ENCODE data around the gene APOBEC4.

Gene APOBEC4

DNA sequence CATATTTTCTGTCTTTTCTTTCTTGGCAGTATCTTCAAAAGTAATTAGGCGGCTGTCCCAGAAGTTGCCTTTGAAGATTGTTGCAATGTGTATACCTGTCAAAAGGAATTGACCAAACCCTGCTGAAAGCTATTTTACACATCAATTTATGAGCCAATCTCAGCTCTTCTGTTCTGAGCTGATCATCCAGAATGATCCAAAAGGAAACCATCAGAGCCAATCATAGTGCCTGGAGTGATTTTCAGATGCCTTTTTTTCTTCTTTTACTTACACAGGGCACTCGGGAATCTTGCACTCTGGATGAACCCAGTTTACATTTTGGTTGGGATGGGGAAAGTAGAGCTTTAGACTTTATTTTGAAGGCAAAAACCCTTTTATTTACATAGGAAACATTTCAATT, 21.8 kb upstream of the APOBEC4 start:
- DNase-seq: no peak

DNA sequence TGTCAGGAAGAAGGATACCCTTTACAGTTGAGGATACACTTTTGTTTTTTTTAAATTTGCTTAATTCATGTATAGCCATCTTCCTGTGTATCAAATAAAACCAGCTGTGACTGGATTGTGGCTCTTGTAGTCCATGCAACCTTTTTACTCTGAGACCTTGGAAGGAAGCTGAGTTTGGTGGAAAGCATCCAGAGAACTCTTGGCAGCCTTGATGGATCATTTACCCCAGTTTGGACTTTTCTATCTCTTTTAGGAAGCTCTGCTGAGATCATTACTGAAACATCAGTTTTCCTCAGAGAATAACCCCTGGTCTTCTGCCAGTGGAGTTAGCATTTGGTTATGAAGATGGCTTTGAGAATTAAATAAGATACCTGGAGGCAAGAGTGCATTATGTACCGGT, 21.2 kb upstream of the APOBEC4 start:
- no peak for DNase-seq

DNA sequence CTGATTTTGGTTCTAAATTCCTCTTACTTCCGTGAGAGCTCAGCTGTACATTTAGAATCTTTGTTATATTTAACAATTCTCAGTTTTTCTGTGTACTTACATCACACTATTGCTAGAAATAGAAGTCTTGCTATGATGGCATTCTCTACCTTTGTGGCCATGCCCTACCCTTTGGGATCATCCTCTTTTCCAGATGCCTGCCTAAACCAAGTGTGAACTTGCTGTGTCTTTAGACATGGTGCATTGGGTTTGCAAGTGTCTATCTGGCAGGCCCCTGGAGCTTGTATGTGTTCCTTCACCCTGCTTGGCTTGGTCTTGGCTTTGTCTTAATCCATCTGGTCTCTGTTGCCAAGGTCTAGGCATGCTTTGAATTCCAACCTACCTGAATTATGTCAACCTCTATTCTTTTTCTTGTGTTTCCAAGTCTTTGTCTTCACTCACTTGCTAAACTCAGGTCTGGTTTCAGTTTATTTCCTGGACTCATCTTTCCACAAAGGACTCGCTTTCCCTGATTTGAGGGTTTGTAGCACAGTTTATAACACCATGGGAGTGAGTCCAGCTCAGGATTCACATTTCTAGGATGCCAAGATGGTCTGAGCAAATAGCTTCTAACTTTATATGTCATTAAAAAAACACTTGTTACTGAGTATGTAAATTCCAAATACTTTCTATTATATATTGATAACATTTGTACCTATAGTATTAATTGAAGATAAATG, 20.6 kb upstream of the APOBEC4 start:
- no peak for DNase-seq

DNA sequence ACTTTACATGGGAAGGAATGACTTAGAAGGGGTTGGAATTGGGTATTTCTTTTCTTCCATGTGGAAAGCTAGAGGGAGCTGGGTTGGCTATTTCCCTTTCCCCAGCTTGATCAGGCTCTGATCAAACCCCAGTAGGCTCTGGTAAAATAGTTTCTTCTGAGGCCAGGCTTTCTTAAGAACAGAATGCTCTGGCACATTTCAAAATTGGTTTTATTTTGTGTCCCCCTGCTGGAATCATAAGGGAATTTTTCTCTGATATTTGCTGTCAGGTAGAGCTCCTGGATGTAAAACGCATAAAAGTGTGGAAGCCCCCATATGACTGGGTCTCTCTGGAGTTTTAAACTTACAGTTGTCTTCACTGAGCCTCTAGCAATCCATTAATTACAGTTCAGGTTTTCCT, 17.1 kb upstream of the APOBEC4 start:
- DNase-seq: no peak

DNA sequence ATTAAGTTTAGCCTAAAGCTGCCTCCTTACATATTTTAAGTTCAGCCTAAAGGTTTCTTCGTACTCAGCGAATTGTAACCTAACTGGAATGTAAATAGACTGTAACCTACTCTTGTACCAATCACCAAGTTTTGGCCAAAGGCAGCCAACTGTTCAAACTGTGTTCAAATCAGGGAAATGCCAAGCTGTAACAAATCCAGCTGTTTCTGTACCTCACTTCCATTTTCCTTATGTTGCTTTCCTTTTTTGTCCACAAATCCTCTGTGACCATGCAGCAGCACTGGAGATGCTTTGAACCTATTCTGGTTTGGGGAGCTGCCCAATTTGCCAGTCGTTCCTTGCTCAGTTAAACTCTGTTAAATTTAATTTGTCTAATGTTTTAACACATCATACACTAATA, 3.2 kb upstream of the APOBEC4 start:
- no peak for DNase-seq

DNA sequence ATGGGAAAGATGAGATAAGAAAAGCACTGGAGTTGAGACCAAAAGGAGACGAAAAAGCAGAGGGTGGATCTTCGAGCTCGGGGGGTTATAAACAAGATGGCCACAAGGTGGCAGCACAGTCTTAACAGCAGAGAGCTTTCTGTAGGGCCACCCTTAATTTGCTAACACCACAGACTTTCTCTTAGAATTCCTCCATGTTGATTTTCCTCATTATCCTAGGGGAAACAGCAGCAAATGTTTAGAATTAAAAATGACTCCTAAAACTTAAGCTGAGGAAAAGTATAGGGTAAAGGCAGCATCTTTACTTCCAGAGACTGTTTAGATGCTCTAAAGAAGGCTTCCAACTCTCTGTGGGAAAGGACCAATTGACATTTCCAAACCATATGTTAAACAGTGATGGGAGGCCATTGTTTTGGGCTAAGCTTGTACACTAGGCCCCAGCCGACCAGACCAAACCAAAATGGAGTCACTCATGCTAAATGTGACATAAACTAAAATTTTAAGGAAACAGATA, 2.5 kb upstream of the APOBEC4 start:
- peak; percentile 81 to 84 for DNase-seq

DNA sequence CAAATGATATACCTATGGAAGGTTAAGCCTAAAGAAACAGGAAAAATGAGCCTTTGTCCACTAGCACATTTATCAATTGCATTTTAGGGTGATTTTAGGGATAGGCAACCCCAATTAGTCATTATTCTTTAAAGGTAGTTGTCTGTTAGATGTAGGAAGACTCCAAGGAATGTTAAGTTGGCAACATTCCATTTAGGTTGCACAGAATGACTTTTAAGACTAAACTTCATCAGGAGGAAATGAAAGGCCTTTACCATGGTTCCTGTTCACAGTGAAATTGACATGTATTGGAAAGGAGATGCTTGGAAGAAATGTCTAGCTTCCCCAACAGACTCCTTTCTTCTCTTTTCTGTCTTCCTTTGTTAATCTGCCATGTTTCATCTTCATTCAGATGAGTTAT, 1.6 kb upstream of the APOBEC4 start:
- no peak for DNase-seq

DNA sequence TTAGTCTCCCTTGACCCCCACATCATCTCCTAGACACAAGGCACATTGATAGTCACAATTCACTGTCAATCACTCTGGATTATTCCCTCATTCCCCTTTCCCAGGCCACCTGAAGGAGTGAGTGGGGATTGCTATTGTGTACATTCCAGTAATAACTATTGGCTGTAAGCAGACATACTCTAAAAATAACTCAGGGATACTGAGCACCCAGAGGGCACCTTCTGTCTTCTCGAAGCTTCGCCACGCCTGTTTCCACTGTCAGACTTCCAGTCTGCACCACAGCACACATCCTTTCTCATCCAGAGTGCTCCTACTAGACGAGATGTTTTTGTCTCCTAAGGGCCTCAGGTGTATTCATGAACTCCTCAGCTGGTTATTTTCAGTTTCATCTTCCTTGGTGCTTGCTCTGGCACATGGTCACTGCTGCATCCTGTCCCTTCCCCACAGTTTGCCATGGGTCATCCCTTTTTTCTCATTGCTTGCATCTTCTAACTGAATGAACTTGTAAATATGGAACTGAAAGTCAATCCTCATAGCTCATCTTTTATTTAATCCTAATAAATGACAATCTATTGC, 848 bp upstream of the APOBEC4 start:
- DNase-seq: no peak

DNA sequence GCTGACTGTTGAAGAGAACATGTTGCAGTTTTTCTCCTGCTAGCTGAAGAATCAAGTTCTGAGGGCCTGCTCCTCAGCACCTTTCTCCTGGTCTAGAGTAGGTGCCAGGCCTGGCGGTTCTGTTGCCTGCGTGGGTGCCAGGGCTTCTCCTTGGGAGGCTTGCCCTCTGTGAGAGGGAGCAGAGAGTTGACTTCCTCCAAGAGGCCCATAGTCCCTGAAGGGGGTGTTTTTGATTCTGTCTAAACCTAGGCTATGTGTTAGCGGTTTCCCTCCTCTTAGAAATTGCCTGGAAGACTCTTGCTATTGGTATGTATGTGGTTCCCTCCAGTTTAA, 312 bp upstream of the APOBEC4 start:
- no peak for DNase-seq

DNA sequence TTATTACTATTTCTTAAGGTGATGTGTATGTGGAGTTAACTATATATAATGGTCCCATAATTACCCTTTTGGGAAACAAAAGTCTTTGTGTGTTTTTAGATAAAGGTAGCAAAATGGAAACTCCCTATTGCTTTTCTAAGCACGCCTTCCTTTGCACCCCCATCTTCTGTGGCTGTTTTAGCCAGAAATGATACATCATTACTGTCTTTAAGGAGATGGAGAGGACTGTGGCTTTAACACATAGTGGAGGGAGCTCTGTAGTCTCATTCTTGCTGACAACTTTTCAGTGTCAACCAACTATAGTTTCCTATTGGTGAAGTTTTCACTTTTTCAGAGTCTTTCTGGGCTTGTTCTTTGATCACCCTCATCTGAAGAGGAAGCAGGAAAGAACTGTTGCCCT, 1.0 kb downstream of the APOBEC4 start:
- no peak for DNase-seq

DNA sequence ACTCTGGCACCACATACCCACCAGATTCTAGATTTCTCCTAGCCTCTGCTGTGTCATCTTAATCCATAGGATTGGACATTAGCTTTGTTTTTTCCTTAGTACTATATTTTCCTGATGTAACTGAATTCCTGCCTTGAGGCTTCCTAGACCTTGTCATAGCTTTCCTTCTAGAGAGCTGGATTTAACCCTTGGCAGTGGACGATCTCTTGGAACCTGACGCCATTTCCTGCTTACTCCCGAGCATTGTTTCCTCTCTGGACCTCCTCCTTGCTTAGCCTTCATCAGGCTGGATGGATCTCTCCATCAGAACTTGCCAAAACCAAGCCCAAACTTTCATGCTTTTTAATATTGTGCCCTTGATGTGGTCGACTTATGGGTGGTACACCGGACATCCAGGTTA, 1.5 kb downstream of the APOBEC4 start:
- DNase-seq: no peak

DNA sequence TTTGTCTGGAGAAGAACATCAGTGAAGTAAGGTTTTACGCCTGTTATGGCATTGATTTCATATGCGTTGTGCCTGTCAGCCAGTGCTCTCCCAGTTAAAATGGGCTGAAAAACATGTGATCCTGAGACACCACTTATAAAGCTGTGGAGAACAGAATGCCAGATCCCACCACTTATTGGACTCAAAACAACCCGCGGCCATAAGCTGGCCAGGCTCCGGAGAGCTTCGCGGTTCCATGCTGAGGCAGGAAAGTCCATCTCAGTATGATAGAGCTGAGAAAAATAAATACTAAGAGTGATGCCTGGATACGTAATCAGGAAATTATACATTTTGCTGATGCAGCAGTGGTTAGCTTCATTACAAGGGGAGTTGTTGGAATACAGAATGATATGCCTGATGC, 5.1 kb downstream of the APOBEC4 start:
- DNase-seq: no peak

DNA sequence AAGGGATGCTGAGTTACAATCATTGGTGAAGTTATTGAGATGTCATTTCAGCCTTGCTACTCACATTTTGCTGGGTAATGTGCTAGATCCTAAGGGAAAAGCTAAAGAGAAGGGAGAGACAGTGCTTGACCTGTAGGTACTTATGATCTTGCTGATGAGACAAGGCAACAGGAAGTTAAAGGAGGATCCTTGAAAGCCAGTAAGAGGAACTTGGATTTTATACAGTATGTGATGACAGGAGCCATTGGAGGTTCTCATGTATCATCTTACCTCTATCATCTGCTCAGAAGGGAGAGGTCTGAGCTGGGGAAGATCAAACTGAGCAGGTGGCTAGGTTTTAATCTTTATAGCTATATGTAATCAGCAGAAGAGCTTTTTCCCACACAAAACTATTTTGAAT, 6.3 kb downstream of the APOBEC4 start:
- no peak for DNase-seq

DNA sequence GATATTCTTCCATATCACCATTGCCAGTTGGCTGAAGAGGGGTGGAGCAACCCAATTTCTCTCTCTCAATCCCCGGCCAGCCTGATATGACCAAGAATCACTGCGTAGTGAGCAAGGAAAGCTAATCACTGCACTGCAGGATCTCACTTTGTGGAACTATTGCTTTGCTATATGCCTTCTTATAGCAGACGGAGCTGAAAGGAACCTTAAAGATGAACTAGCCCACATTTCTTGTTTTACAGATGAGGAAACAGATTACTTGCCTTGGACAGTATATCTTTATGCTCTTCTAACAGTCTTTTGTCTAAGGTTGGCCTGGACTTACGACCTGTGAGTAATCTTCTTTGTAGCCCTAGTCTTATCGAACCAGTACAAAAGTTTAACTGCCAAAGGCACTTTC, 7.6 kb downstream of the APOBEC4 start:
- no peak for DNase-seq

DNA sequence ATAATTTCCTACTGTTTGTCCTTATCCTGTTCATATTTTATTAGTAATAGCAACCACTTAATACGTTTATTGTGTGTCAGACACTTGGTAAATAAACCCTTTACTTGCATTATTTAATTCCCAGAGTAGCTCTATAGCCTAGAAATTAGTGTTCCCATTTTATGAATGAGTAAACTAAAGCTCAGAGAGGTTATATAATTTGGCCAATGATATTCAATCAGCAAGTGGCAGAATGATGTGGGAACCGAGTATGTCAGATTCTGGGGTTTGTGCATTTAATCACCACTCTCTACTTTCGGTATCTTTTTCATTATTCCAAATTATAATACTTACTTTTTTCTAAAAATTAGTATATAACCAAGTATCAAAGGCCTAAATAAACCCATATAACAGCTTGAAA, 10.9 kb downstream of the APOBEC4 start:
- DNase-seq: no peak

DNA sequence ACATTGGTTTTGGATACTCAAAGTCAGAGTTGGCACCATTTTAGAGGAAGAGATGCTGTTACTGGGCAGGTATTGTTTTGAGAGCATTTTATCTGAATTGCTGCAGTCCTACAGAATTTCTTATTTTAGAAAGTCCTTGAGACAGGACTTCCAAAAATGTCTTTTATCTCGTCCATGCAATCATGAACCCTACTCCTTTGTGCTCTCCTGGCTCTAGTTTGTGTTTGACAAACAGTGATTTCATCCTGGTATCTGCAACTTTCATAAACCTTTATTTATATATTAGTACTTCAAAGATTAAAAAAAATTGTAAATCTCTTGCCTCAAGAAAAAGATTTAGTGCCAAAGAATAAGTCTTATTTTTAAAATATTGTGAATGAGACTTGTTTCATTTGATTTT, 12.9 kb downstream of the APOBEC4 start:
- DNase-seq: no peak

DNA sequence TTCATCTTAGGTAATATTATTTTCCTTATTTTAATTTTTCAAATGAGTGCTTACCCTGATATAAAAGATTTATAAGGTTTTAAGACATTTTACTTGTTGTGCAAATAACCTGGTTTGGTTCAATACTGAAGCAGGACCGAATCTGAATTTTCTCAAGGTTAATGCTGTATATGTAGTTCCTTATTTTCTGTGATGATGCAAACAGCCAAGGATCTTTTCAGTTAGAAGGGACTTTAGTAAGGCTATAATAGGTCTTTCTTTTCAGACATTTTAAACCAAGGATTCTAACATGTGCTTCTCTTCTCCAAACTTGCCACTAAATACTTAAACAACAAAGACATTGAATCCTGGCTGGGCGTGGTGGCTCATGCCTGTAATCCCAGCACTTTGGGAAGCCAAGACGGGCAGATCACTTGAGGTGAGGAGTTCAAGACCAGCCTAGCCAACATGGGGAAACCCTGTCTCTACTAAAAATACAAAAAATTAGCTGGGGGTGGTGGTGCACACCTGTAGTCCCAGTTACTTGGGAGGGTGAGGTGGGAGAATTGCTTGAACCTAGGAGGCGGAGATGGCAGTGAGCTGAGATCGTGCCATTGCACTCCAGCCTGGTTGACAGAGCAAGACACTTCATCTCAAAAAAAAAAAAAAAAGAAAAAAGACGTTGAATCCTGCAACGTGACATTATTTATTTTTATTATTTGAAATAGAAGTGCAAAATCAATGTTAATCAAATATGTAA, 14.3 kb downstream of the APOBEC4 start:
- no peak for DNase-seq

DNA sequence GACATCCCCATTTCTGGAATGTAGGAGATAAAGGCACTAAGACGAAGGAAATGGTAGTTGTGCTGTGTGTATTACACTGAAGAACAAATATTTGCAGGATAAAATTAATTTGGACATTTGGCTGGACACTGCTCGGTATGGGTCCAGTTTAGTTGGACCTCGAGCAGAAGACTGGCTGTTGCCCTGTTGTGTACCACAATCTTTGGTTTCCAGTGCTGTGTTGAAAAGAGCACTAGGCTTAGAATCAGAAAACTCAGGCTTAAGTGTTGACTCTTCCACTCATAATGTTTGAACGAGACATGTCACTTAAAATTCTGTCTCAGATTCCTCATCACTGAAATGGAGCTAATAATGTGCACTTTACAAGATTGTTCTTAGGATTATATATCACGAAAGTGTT, 16.3 kb downstream of the APOBEC4 start:
- DNase-seq: no peak

DNA sequence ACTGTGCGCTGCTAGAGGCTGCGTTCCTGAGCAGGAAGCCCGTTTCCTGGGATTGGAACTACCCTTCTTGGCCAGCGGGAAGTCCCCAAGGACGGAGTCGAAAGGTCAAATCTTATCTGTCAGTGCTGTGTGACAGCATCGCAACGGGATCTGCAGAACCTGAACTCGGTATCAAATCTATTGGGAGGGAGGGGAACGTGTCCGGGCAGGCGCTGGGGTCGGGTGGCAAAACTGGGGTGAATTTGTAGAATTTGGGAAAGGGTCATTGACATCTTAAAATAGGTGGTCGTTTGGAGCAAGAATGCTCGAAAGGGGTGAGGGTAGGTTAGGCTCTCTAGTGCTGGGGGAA, 16.8 kb downstream of the APOBEC4 start:
- no peak for DNase-seq

DNA sequence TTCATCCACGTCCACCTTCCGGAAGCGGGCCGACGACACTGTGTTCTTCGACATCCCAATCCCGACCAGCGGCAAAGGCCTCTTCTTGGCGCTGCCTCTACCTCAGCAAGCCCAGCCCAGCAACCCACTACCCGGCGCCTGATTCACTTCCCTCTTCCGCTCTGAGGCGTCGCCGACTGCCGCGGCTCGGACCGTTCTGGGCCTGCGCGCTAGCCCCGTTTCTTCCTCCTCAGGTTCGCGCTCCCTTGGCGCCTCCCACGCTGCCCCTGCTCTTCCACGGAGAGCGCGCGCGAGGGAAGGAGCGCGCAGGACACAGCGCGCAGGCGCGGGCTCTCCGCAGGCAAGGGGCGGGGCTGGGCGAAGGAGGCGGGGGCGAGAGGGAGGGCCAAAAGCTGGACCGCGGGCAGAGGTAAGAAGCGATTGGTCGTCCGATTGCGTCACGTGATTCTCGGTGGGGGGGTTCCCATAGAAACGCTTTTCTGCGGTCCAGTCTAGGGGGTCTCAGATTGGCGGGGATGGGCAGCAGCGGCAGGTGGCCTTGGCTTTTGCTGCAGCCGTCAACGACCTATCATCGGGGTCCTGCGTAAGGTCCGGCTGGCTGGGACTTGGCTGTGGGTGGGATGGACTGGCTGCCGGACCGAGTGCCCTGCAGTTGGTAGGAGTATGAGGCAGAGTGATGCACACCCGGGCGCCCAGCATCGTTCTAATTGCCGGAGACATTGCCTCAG, 17.3 kb downstream of the APOBEC4 start, which contains the start of gene ARPC5:
Gene ARPC5, minus strand, starts transcription at position 178 of the 728 bp plus-strand sequence. Its CDS starts 124 bp downstream, at position 54.
- DNase-seq: peak; percentile 96 to 97

DNA sequence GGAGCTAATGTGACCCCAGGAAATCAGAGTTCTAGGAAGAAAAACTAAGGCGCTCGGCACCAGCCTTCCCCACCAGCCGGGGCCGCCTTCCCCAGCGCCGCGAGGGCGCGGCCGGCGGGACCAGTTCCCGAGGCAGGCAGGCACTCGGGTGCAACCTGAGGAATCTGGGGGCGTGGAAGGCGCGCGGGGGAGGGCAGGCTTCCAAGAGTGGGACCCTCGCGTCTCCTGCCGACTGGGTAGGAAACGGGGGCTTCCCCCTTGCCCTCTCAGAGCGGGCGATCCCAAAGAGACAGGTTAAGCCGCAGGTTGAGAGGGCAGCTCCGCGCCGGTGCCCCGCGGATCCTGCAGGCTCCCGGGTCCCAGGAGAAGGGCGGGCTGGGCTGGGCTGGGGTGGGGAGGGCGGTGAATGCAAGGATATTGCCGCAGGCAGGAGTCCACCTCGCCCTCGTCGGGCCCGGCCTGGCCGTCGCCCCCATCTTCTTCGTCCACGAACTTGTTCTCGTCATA, 18.0 kb downstream of the APOBEC4 start:
- DNase-seq: peak; percentile 32 to 37

DNA sequence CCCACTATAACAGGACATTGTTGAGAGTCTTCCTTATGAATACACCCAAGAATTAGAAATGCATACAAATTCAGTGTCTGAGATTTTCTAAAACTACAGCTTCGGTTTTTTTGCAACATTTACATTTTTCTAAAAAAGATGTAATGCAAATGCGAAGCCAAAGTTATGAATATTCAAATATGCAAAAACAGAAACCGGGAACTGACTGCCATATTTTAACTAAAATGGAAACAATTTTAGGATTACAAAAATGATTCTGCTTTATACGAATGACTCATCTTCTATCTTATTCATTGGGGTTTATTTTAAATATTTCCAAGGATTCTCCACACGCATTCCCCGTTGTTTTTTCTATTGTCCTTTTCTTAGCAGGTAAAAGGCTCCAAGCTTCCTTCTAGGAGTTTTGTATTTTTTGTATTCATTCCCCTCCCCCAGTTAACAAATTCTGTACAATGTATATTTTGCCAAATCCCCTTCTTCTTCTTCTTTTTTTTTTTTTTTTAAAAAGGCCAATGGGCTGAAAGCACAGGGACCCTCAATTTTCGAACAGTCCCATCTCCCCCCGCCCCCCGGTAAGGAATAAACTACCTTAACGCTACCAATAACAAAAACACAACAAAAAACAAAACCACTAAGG, 18.6 kb downstream of the APOBEC4 start:
- no peak for DNase-seq

Data from stimulated activated CD4-positive, alpha-beta T cell treated with anti-CD3 and anti-CD28 coated beads, Interleukin-2, amount 100 ng/mL, for 24 hours (primary cell).